ENCODE results near the gene SNX33. TPM values are rescaled to one million over a fixed set of nuclear protein-coding genes. Genes with fewer than 3 reads are reported as not detected.

SNX33 gene
- total and polyA plus RNA-seq, 7 experiments from 2014 or later: 0.13 to 3.4 (median 1.3) TPM

DNA sequence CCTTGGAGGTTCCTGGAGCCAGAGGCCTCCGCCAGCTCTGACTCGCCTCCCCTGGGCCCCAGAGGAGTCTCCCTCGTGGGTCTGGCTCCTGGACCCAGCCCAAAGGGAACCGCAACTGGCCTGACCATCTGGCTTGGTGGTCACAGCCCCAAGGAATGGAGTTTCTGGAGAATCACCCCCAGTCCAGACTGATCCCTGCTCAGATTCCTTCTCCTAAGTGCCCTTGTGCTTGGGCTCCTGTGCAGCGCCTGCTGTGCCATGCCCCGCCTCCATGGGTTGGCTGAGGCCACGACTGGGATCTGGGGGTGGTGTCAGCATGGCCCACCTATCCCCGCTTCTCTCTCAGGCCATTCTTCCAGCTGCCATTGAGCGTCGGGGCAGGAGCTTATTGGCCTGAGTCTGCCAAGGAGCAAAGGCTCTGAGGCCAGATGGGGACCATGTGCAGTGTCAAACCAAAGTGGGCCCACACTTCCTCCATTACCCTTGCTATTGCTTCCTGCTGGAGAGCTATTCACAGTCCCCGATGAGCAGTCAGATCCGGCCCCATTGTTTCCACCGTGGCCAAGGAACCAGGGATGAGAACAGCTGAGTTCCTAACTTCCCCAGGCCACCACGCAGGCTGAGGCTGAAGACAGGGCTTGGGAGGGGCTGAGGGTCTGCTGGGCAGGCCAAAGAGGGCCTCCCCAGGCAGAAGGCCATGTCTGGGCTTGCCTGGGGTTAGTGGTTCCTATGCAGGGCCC, 46.0 kb downstream of the SNX33 start:
- peaks cover 8 to 16% (median 15%) of the 10 kb centered on the region in 7 donors for H3K4me1 Mint-ChIP-seq
- no peak for ATAC-seq
- no peak for DNase-seq
- peaks cover 0 to 2% (median 0%) of the 10 kb centered on the region in 5 donors for H3K36me3 Mint-ChIP-seq
- no peak overlapping the region for H3K4me3 Mint-ChIP-seq
- H3K27me3 ChIP-seq (ENCODE audit: control insufficient read depth in 2 of 2, insufficient read depth in 2 of 2, low read length in 2 of 2): no peaks in the 10 kb centered on the region
- H3K9me3 Mint-ChIP-seq: peaks cover 0 to 3% (median 0%) of the 10 kb centered on the region in 11 donors
- no peak overlapping the region for H3K4me3 ChIP-seq (ENCODE audit: low read length)
- no peak overlapping the region for H3K27ac ChIP-seq (ENCODE audit: low read depth, low read length)
- H3K9me3 ChIP-seq (ENCODE audit: control insufficient read depth in 2 of 3, low read length in 3 of 3): no peaks in the 10 kb centered on the region
- H3K4me1 ChIP-seq (ENCODE audit: control insufficient read depth in 2 of 2, insufficient read depth in 2 of 2, low read length in 2 of 2): no peaks in the 10 kb centered on the region
- ChIA-PET CTCF (interaction anchor here (0.6 to 1.2 kb wide), 2 partner anchors 13 to 180 kb away, joined by 3 to 5 read pairs; no protein-coding TSS in a partner anchor), POLR2A (no interaction called here)
- peaks cover 6 to 16% (median 8%) of the 10 kb centered on the region in 5 donors for H3K27me3 Mint-ChIP-seq
- intact Hi-C loops (cut with micrococcal nuclease): no loop called here
- H3K27ac Mint-ChIP-seq: no peak overlapping the region
- no peaks in the 10 kb centered on the region for H3K36me3 ChIP-seq (ENCODE audit: control insufficient read depth in 2 of 3, insufficient read depth in 3 of 3, low read length in 3 of 3)

DNA sequence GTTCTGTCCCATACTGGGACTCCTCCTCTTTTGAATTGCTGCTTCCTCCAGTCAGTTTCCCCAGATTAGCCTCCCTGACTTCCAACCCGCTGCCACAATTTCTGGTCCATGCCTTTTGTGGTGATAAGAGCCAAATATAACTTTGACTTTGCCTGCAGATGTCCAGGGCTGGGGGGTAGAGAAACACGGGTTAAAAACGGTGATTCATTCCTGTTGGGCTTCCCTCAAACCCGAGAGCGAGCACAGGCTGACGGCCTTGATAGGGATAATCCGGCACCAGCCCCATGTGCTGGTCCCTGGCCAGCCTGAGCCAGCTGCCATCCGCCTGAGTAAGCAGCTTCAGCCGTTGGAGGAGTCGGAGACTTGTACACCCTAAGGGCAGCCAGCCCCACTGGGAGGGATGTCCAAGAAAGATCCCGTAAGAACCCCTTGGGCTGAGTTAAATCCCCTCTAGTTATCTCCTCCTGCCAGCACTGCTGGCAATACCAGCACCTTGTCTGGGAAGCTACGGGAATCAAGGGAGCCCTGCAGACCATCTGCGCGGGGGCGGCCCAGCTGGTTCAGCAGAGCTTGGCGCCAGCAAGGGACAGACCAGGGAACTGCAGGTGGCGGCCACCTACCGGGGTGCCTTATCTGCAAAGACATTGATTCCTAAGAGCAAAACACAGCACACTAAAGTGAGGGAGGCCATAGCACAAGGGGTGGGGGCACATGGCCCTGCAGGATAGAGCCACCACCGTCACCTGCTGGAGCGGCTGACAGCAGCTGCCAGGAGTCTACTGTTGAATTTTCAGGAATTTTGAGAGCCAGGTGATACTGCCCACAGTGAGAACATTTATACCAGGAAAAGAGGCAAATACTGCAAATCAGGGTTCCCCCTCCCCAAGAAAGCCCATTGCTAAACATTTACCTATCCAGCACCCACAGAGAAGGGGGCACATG, 46.8 kb downstream of the SNX33 start:
- DNase-seq: peak in 1 of 9 donors; percentile 5
- ChIA-PET CTCF (interaction anchor here (0.6 to 1.2 kb wide), 2 partner anchors 14 to 181 kb away, joined by 3 to 5 read pairs; no protein-coding TSS in a partner anchor), POLR2A (no interaction called here)
- no peaks in the 10 kb centered on the region for H3K27me3 ChIP-seq (ENCODE audit: control insufficient read depth in 2 of 2, insufficient read depth in 2 of 2, low read length in 2 of 2)
- H3K4me3 ChIP-seq (ENCODE audit: low read length): no peak overlapping the region
- H3K9me3 ChIP-seq (ENCODE audit: control insufficient read depth in 2 of 3, low read length in 3 of 3): no peaks in the 10 kb centered on the region
- Mint-ChIP-seq H3K36me3 (peaks cover 0 to 2% (median 0%) of the 10 kb centered on the region in 5 donors), H3K27ac (peak overlapping the region in 1 of 9 donors; percentile 25), H3K9me3 (peaks cover 0 to 3% (median 0%) of the 10 kb centered on the region in 11 donors), H3K4me1 (peaks cover 8 to 20% (median 15%) of the 10 kb centered on the region in 7 donors), H3K27me3 (peaks cover 6 to 16% (median 8%) of the 10 kb centered on the region in 5 donors), H3K4me3 (no peak overlapping the region)
- H3K4me1 ChIP-seq (ENCODE audit: control insufficient read depth in 2 of 2, insufficient read depth in 2 of 2, low read length in 2 of 2): no peaks in the 10 kb centered on the region
- H3K27ac ChIP-seq (ENCODE audit: low read depth, low read length): no peak overlapping the region
- peak; percentile 40 for ATAC-seq
- intact Hi-C loops (cut with micrococcal nuclease): no loop called here
- H3K36me3 ChIP-seq (ENCODE audit: control insufficient read depth in 2 of 3, insufficient read depth in 3 of 3, low read length in 3 of 3): no peaks in the 10 kb centered on the region

DNA sequence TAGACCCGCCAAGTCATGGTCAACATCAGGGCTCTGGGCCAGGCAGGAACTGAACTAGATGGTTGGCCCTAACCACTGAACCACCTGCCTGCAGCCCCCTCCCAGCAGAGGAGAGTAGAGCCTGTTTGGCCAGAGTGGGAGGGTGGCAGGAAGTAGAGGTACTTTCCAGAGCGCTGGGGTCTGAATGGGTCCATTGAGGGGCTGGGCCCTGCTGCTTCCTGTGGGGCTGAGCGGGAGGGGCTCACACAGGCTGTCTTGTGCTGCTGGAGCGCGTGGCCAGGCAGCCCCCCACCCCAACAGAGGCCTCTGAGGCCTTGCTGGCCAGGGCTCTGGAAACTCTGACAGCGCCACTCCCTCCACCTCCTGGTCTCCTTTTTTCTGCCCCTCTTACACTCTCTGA, 47.5 kb downstream of the SNX33 start:
- Histone ChIP-seq H3K4me3 (ENCODE audit: low read length) (no peak overlapping the region), H3K27me3 (ENCODE audit: control insufficient read depth in 2 of 2, insufficient read depth in 2 of 2, low read length in 2 of 2) (no peaks in the 10 kb centered on the region), H3K27ac (ENCODE audit: low read depth, low read length) (no peak overlapping the region), H3K4me1 (ENCODE audit: control insufficient read depth in 2 of 2, insufficient read depth in 2 of 2, low read length in 2 of 2) (no peaks in the 10 kb centered on the region), H3K36me3 (ENCODE audit: control insufficient read depth in 2 of 3, insufficient read depth in 3 of 3, low read length in 3 of 3) (no peaks in the 10 kb centered on the region), H3K9me3 (ENCODE audit: control insufficient read depth in 2 of 3, low read length in 3 of 3) (no peaks in the 10 kb centered on the region)
- Mint-ChIP-seq H3K4me1 (peaks cover 8 to 20% (median 15%) of the 10 kb centered on the region in 7 donors), H3K9me3 (peaks cover 0 to 3% (median 0%) of the 10 kb centered on the region in 11 donors), H3K27me3 (peaks cover 6 to 16% (median 8%) of the 10 kb centered on the region in 5 donors), H3K27ac (peak overlapping the region in 2 of 9 donors; percentile 25 to 43), H3K36me3 (peaks cover 0 to 2% (median 0%) of the 10 kb centered on the region in 5 donors), H3K4me3 (no peak overlapping the region)
- ChIA-PET POLR2A (no interaction called here), CTCF (no interaction called here)
- ATAC-seq (no peak), DNase-seq (no peak)
- intact Hi-C loops (cut with micrococcal nuclease): no loop called here

DNA sequence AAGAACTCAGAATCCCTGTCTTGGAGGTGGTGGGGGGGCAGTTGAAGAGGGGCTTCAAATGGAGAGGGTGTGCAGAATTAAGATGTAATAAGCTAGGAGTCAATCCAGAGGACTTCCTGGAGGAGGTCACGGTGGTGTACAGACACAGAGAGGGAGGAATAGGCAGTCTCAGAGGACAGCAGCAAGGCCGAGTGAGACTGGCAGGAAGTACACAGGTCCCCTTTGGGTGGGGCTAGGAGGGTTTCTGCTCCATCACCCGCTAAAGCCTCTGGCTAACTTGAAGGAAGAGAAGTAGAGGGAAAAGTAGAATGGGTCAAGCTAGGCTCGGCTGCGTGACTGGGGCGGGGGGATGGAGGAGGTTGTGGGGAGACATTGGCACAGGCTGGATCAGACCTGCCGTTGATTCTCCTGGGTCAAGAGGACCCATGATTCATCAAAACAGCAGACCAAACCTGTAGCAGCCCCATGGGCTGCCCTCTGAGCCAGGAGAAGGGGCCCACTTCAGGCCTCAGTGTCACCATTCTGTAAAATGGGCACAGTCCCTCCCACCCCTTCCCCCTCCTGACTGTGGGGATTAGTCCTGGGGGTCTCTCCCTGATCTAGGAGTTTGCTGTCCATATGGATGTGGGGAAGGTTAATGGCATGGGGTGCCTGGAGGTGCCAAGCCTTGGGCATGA, 48.1 kb downstream of the SNX33 start:
- no peaks in the 10 kb centered on the region for H3K9me3 ChIP-seq (ENCODE audit: control insufficient read depth in 2 of 3, low read length in 3 of 3)
- H3K27me3 ChIP-seq (ENCODE audit: control insufficient read depth in 2 of 2, insufficient read depth in 2 of 2, low read length in 2 of 2): no peaks in the 10 kb centered on the region
- ChIA-PET CTCF (no interaction called here), POLR2A (no interaction called here)
- Mint-ChIP-seq H3K9me3 (peaks cover 0 to 3% (median 0%) of the 10 kb centered on the region in 11 donors), H3K4me1 (peaks cover 8 to 20% (median 15%) of the 10 kb centered on the region in 7 donors), H3K27me3 (peaks cover 6 to 16% (median 8%) of the 10 kb centered on the region in 5 donors), H3K36me3 (peaks cover 0 to 2% (median 0%) of the 10 kb centered on the region in 5 donors), H3K4me3 (no peak overlapping the region), H3K27ac (peak overlapping the region in 3 of 9 donors; percentile 9 to 43 (median 31))
- H3K36me3 ChIP-seq (ENCODE audit: control insufficient read depth in 2 of 3, insufficient read depth in 3 of 3, low read length in 3 of 3): no peaks in the 10 kb centered on the region
- no peak for ATAC-seq
- no peak overlapping the region for H3K27ac ChIP-seq (ENCODE audit: low read depth, low read length)
- intact Hi-C loops (cut with micrococcal nuclease): no loop called here
- no peak overlapping the region for H3K4me3 ChIP-seq (ENCODE audit: low read length)
- H3K4me1 ChIP-seq (ENCODE audit: control insufficient read depth in 2 of 2, insufficient read depth in 2 of 2, low read length in 2 of 2): no peaks in the 10 kb centered on the region
- no peak for DNase-seq

DNA sequence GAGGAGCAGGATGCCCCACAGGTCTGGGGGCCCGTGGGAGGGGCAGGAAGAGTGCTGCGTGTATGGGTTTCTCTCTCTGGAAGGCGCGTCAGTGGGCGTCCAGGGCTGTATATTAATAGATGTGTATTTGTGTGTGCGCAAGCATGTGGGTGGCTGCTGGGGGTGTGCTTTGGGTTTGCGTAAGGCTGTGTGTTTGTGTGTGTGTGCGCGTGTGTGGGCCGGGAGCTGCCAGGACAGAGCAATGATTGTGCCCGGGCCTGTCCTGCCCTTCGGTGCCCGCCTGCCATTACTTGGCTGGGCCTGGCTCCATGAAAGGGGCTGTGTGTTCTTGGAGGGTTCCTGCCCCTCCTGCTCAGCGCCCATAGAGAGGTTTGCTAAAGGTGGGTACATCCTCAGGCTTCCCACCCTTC, 48.6 kb downstream of the SNX33 start:
- no peaks in the 10 kb centered on the region for H3K4me1 ChIP-seq (ENCODE audit: control insufficient read depth in 2 of 2, insufficient read depth in 2 of 2, low read length in 2 of 2)
- CTCF ChIA-PET: no interaction called here

DNA sequence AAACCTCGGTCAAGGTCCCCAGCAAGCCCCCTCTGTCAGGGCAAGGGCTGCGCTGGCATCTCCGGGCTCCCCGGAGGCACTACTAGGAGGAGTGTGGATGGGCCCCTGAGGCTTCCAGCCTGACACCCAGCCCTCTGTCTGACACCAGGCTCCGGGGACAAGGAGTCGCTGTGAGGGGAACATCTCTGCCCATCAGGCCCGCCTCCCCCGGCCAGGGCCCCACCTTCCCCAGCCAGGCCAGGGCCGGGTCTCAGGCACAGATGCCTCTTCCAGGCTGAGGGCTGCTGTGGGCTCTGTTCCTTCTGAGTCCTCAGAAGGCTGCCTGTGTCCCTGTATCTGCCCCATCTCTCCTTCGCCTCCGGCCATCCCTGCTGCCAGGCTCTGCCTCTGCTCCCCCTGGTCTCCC, 49.1 kb downstream of the SNX33 start:
- no peaks in the 10 kb centered on the region for H3K27me3 ChIP-seq (ENCODE audit: control insufficient read depth in 2 of 2, insufficient read depth in 2 of 2, low read length in 2 of 2)
- intact Hi-C loops (cut with micrococcal nuclease): no loop called here
- no peaks in the 10 kb centered on the region for H3K9me3 ChIP-seq (ENCODE audit: control insufficient read depth in 2 of 3, low read length in 3 of 3)
- Mint-ChIP-seq H3K27me3 (peaks cover 6 to 16% (median 8%) of the 10 kb centered on the region in 5 donors), H3K4me1 (peaks cover 8 to 20% (median 15%) of the 10 kb centered on the region in 7 donors), H3K9me3 (peaks cover 0 to 3% (median 0%) of the 10 kb centered on the region in 11 donors), H3K36me3 (peaks cover 0 to 2% (median 0%) of the 10 kb centered on the region in 5 donors), H3K27ac (no peak overlapping the region), H3K4me3 (no peak overlapping the region)
- POLR2A ChIA-PET: no interaction called here
- H3K4me1 ChIP-seq (ENCODE audit: control insufficient read depth in 2 of 2, insufficient read depth in 2 of 2, low read length in 2 of 2): no peaks in the 10 kb centered on the region
- no peaks in the 10 kb centered on the region for H3K36me3 ChIP-seq (ENCODE audit: control insufficient read depth in 2 of 3, insufficient read depth in 3 of 3, low read length in 3 of 3)
- no peak overlapping the region for H3K4me3 ChIP-seq (ENCODE audit: low read length)
- ATAC-seq (no peak), DNase-seq (no peak)
- CTCF ChIA-PET: no interaction called here
- H3K27ac ChIP-seq (ENCODE audit: low read depth, low read length): no peak overlapping the region

More for the DNA sequence above, 48.6 kb downstream of the SNX33 start:
- Histone ChIP-seq H3K4me3 (ENCODE audit: low read length) (no peak overlapping the region), H3K27me3 (ENCODE audit: control insufficient read depth in 2 of 2, insufficient read depth in 2 of 2, low read length in 2 of 2) (no peaks in the 10 kb centered on the region), H3K27ac (ENCODE audit: low read depth, low read length) (no peak overlapping the region), H3K9me3 (ENCODE audit: control insufficient read depth in 2 of 3, low read length in 3 of 3) (no peaks in the 10 kb centered on the region), H3K36me3 (ENCODE audit: control insufficient read depth in 2 of 3, insufficient read depth in 3 of 3, low read length in 3 of 3) (no peaks in the 10 kb centered on the region)
- Mint-ChIP-seq H3K9me3 (peaks cover 0 to 3% (median 0%) of the 10 kb centered on the region in 11 donors), H3K36me3 (peaks cover 0 to 2% (median 0%) of the 10 kb centered on the region in 5 donors), H3K27ac (peak overlapping the region in 1 of 9 donors; percentile 6), H3K4me3 (no peak overlapping the region), H3K27me3 (peaks cover 6 to 16% (median 8%) of the 10 kb centered on the region in 5 donors), H3K4me1 (peaks cover 8 to 20% (median 15%) of the 10 kb centered on the region in 7 donors)
- POLR2A ChIA-PET: no interaction called here
- no peak for ATAC-seq
- DNase-seq: no peak
- intact Hi-C loops (cut with micrococcal nuclease): no loop called here
